HEK293T (cell line): Measurements from ENCODE around the gene ELOA2.

Experiments
- CTCF ChIA-PET: fragments of 350-600 bp; formaldehyde crosslinking; extraction: SDS; loops from one replicate; lab custom pipeline; 2021; ENCODE audit warnings: antibody characterized with exemption, inconsistent platforms; lab: Yijun Ruan, JAX
- POLR2A ChIA-PET: fragments of 350-600 bp; formaldehyde crosslinking; extraction: SDS; loops from one replicate; lab custom pipeline; 2020; ENCODE audit warnings: antibody characterized with exemption, inconsistent platforms; lab: Yijun Ruan, JAX
- DNase-seq: peaks from one replicate; pipeline ENCODE4 v3.0.0; 2012; ENCODE audit warnings: mixed read lengths; ENCODE audit errors: extremely low spot score
- ARNT ChIP-seq: fragments of 450-650 bp; IDR thresholded peaks from 2 replicates; pipeline ENCODE4 v1.6.1; 2017; ENCODE audit warnings: mild to moderate bottlenecking
- BHLHE40 ChIP-seq: fragments of 450-650 bp; IDR thresholded peaks from 2 replicates; pipeline ENCODE4 v1.6.1; 2016; ENCODE audit warnings: mild to moderate bottlenecking, moderate library complexity, borderline replicate concordance
- CTBP1 ChIP-seq: fragments of 450-650 bp; IDR thresholded peaks from 2 replicates; pipeline ENCODE4 v1.6.1; 2016; ENCODE audit warnings: borderline replicate concordance
- ELF4 ChIP-seq: fragments of 450-650 bp; IDR thresholded peaks from 2 replicates; pipeline ENCODE4 v1.6.1; 2017; ENCODE audit warnings: antibody characterized with exemption
- FOXA1 ChIP-seq: fragments of 450-650 bp; IDR thresholded peaks from 2 replicates; pipeline ENCODE4 v1.6.1; 2016; ENCODE audit warnings: mild to moderate bottlenecking
- FOXK2 ChIP-seq: fragments of 450-650 bp; IDR thresholded peaks from 2 replicates; pipeline ENCODE4 v1.6.1; 2016; ENCODE audit warnings: mild to moderate bottlenecking
- FOXM1 ChIP-seq: fragments of 450-650 bp; IDR thresholded peaks from 2 replicates; pipeline ENCODE4 v1.6.1; 2017; ENCODE audit warnings: mild to moderate bottlenecking, borderline replicate concordance
- HDGF ChIP-seq: fragments of 450-650 bp; IDR thresholded peaks from 2 replicates; pipeline ENCODE4 v1.6.1; 2017; ENCODE audit warnings: antibody characterized with exemption, borderline replicate concordance
- L3MBTL2 ChIP-seq: fragments of 450-650 bp; conservative IDR thresholded peaks from 2 replicates; pipeline ENCODE4 v1.6.1; 2016; ENCODE audit warnings: mild to moderate bottlenecking
- LEF1 ChIP-seq: fragments of 450-650 bp; IDR thresholded peaks from 2 replicates; pipeline ENCODE4 v1.6.1; 2017; ENCODE audit warnings: mild to moderate bottlenecking, borderline replicate concordance
- NFRKB ChIP-seq: fragments of 450-650 bp; IDR thresholded peaks from 2 replicates; pipeline ENCODE4 v1.6.1; 2016; ENCODE audit warnings: mild to moderate bottlenecking, moderate library complexity
- PKNOX1 ChIP-seq: fragments of 450-650 bp; IDR thresholded peaks from 2 replicates; pipeline ENCODE4 v1.6.1; 2016
- SP1 ChIP-seq: fragments of 450-650 bp; IDR thresholded peaks from 2 replicates; pipeline ENCODE4 v1.6.1; 2017
- SUZ12 ChIP-seq: fragments of 450-650 bp; IDR thresholded peaks from 2 replicates; pipeline ENCODE4 v1.6.1; 2016; ENCODE audit warnings: mild to moderate bottlenecking
- TARDBP ChIP-seq: fragments of 450-650 bp; IDR thresholded peaks from 2 replicates; pipeline ENCODE4 v1.6.1; 2016
- ZNF384 ChIP-seq: fragments of 450-650 bp; IDR thresholded peaks from 2 replicates; pipeline ENCODE4 v1.6.1; 2016

The ELOA2 gene, protein sequence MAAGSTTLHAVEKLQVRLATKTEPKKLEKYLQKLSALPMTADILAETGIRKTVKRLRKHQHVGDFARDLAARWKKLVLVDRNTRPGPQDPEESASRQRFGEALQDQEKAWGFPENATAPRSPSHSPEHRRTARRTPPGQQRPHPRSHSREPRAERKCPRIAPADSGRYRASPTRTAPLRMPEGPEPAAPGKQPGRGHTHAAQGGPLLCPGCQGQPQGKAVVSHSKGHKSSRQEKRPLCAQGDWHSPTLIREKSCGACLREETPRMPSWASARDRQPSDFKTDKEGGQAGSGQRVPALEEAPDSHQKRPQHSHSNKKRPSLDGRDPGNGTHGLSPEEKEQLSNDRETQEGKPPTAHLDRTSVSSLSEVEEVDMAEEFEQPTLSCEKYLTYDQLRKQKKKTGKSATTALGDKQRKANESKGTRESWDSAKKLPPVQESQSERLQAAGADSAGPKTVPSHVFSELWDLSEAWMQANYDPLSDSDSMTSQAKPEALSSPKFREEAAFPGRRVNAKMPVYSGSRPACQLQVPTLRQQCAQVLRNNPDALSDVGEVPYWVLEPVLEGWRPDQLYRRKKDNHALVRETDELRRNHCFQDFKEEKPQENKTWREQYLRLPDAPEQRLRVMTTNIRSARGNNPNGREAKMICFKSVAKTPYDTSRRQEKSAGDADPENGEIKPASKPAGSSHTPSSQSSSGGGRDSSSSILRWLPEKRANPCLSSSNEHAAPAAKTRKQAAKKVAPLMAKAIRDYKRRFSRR

DNA sequence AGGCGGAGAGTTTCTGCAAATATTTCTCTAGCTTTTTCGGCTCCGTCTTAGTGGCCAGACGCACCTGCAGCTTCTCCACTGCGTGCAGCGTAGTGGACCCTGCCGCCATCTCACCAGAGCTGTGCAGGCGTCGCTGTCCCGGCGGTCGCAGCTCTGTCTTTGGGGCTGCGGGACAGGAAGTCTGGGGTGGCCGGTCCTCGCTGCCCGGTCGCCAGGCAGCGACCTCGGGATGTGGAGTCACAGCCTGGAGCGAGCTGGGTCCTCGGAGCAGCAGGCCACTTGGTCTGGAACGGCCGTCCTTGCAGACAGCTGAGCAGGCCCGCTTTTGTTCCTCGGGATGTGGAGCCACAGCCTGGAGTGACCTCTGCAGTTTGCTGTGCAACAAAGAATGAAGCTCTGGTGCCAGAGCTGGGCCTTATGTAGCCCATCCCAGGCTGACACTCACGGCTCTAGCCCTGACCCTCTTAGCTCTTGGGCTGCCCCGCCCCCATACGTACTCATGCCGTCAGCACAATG, at the start of gene ELOA2:
Gene ELOA2, minus strand, starts transcription at position 466 of the 516 bp plus-strand sequence. Its CDS starts 357 bp downstream, at position 109.
- TF ChIP-seq PKNOX1 (no peak), ARNT (no peak), BHLHE40 (no peak), ZNF384 (no peak)
- ChIA-PET CTCF (no interaction called here), POLR2A (no interaction called here)
- no peak for DNase-seq

GRCh38 chr18:47081578-47081977, 46.2 kb upstream of the ELOA2 start:
- no peak for DNase-seq
- ChIA-PET CTCF (no interaction called here), POLR2A (no interaction called here)
- no peak for TF ChIP-seq SUZ12
- no peak for TF ChIP-seq FOXK2
- TF ChIP-seq CTBP1, result no peak
- TF ChIP-seq SP1, result no peak
- no peak for TF ChIP-seq FOXM1
- no peak for TF ChIP-seq TARDBP
- no peak for TF ChIP-seq BHLHE40
- no peak for TF ChIP-seq NFRKB
- TF ChIP-seq LEF1, result no peak
- TF ChIP-seq FOXA1, result no peak
- TF ChIP-seq ARNT, result no peak
- TF ChIP-seq L3MBTL2, result no peak
- no peak for TF ChIP-seq ZNF384
- no peak for TF ChIP-seq ELF4

- DNase-seq, result no peak
- ChIA-PET POLR2A (no interaction called here), CTCF (no interaction called here)
- TF ChIP-seq NFRKB, result no peak
These were observed 45.5 kb upstream of the ELOA2 start for GRCh38 chr18:47080872-47081271.

DNA sequence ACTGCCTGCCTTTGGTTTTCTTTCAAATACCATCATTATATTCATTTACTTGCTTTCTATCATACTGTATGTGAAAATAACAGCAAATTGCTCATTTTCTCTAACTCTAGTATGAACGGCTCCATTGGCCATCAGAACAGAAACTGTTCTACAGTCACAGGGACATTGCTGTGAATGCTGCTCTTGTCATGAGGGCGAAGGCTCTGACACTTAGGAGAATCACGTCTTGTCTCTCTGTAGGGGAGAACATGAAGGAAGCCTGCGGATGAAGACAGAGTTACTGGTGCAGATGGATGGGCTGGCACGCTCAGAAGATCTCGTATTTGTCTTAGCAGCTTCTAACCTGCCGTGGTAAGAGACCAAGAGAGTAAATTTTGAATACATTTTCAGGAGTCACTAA, 41.7 kb upstream of the ELOA2 start:
- TF ChIP-seq L3MBTL2 (no peak), SUZ12 (no peak), ZNF384 (no peak), FOXK2 (no peak)
- ChIA-PET CTCF (interaction anchor here (0.8 kb wide), 1 partner anchor 678 kb away, joined by 3 read pairs; no protein-coding TSS in a partner anchor), POLR2A (no interaction called here)
- DNase-seq, result no peak

GRCh38 chr18:47075098-47075883, 39.9 kb upstream of the ELOA2 start:
- ChIA-PET POLR2A (interaction anchor here (0.7 to 1.1 kb wide), 2 partner anchors 74 to 75 kb away, joined by 3 to 4 read pairs; partner anchors contain the start of gene HDHD2), CTCF (interaction anchor here (1.0 kb wide), 1 partner anchor 74 kb away, joined by 3 read pairs; no protein-coding TSS in a partner anchor)
- no peak for TF ChIP-seq LEF1
- no peak for TF ChIP-seq TARDBP
- no peak for DNase-seq

DNA sequence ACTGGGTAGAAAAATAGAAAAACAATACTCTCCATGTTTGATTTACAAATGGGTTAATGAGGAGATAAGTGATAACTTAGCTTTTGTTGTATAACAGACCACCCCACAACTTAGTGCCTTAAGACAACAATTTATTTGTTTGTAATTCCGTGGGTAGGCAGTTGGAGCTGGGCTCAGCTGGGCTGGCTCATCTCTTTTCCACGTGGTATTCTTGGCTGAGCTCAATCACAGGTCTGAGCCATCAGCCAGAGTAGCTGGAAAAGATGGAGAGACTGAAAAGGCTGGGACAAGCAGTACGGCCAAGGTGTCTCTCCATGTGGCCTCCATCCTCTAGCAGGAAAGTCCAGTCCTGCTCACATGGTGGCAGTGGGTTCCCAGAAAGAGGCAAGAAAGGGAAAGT, 32.2 kb upstream of the ELOA2 start:
- POLR2A ChIA-PET, result no interaction called here
- no peak for DNase-seq
- TF ChIP-seq ZNF384 (no peak), SUZ12 (no peak), FOXM1 (no peak), L3MBTL2 (no peak), BHLHE40 (no peak), ARNT (no peak), NFRKB (no peak), CTBP1 (no peak), TARDBP (no peak), LEF1 (no peak), PKNOX1 (no peak), HDGF (no peak), FOXA1 (no peak)
- CTCF ChIA-PET, result no interaction called here

DNA sequence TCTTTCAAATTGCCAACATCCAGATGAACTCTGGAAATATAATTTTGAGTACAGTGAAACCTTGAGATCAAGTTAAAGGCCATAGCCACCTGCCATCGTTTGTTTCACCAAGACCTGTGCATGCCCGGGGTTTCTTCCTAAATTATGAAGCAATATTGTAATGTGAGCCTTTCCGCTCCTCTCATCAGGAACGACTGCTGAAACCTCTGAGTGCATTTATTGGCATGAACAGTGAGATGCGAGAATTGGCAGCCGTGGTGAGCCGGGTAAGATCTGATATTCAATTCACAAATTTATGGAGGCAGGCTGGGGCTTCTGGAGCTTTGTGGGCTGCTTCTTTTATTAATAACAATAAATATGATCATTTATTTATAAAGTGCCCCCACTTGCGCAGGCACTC, 27.7 kb upstream of the ELOA2 start:
- ChIA-PET CTCF (no interaction called here), POLR2A (no interaction called here)
- no peak for DNase-seq
- TF ChIP-seq SUZ12 (no peak), ELF4 (no peak), ZNF384 (no peak), NFRKB (no peak)
